K562 (cell line): ENCODE data around the gene SRCAP. TPM values are rescaled to one million over a fixed set of nuclear protein-coding genes. Genes with fewer than 3 reads are reported as not detected.

ENCODE experiments used
- ARID3B ChIP-seq: fragments of 250-450 bp; sonication (Bioruptor Pico); IDR thresholded peaks from 2 replicates; pipeline ENCODE4 v1.4.0; 2020; ENCODE audit warnings: borderline replicate concordance
- BCOR ChIP-seq: fragments of 450-650 bp; IDR thresholded peaks from 2 replicates; pipeline ENCODE4 v1.6.1; 2016
- DNMT1 ChIP-seq: fragments of 450-650 bp; IDR thresholded peaks from 2 replicates; pipeline ENCODE4 v1.6.1; 2016; ENCODE audit warnings: antibody characterized with exemption, mild to moderate bottlenecking
- ESRRB ChIP-seq: fragments of 250-450 bp; sonication (Bioruptor Pico); IDR thresholded peaks from 2 replicates; pipeline ENCODE4 v1.5.0; 2020; ENCODE audit warnings: mild to moderate bottlenecking, moderate library complexity, borderline replicate concordance
- MGA ChIP-seq: fragments of 450-650 bp; IDR thresholded peaks from 2 replicates; pipeline ENCODE4 v1.6.1; 2016; ENCODE audit warnings: mild to moderate bottlenecking, moderate library complexity
- PCBP1 ChIP-seq: fragments of 200-400 bp; formaldehyde crosslinking; IDR thresholded peaks from 2 replicates; pipeline ENCODE4 v1.6.1; 2018; ENCODE audit warnings: mild to moderate bottlenecking, low read depth, low read length; ENCODE audit not compliant: poor library complexity, severe bottlenecking
- POLR3G ChIP-seq: IDR thresholded peaks from 2 replicates; pipeline ENCODE4 v1.6.1; 2011; ENCODE audit not compliant: insufficient read length, insufficient replicate concordance; ENCODE audit errors: extremely low read depth
- ZBED1 ChIP-seq: IDR thresholded peaks from 2 replicates; pipeline ENCODE4 v1.6.1; 2014
- ZNF23 ChIP-seq: fragments of 250-450 bp; sonication (Bioruptor Pico); IDR thresholded peaks from 2 replicates; pipeline ENCODE4 v1.4.0; 2020; ENCODE audit warnings: mild to moderate bottlenecking
- ZNF277 ChIP-seq: fragments of 250-450 bp; sonication (Bioruptor Pico); IDR thresholded peaks from 2 replicates; pipeline ENCODE4 v1.8.0; 2022; ENCODE audit warnings: inconsistent platforms, mild to moderate bottlenecking, moderate library complexity, borderline replicate concordance
- ZNF740 ChIP-seq, 3 experiments: fragments of 200-800 bp in 1 of 3; sonication (Bioruptor generic) in 1 of 3; sonication (generic) in 1 of 3; formaldehyde crosslinking in 1 of 3; IDR thresholded peaks; 2 replicates each; pipeline versions ENCODE4 v1.6.1 to v1.8.0; 2016 to 2022; ENCODE audit warnings: mild to moderate bottlenecking in 2 of 3, missing compliant biosample characterization in 2 of 3, missing genetic modification characterization in 2 of 3, missing genetic modification reagents in 1 of 3
- polyA plus RNA-seq, 8 experiments: library from polyadenylated mRNA; depleted of rRNA in 4 of 8; stranded (reverse) in 5 of 8; unstranded in 3 of 8; fragments of >200 nt; fragmentation: Nextera tagmentation in 2 of 8; fragmentation: Illumina TruSeq in 1 of 8; extraction: Ambion mirVana in 2 of 8; extraction: Trizol in 1 of 8; gene quantifications; 2 replicates each; pipeline versions ENCODE4 v1.2.1 to v1.2.3, GENCODE V29; 2011 to 2014; ENCODE audit warnings: inconsistent platforms in 1 of 8, missing spikeins in 1 of 8
- total RNA-seq, 7 experiments: library from RNA; depleted of rRNA in 6 of 7; stranded (reverse); fragments of >200 nt in 6 of 7; fragmentation: Illumina TruSeq in 2 of 7; extraction: Trizol in 2 of 7; gene quantifications; 2 replicates each; pipeline versions ENCODE4 v1.2.1 to v1.2.3, GENCODE V29; 2011 to 2021; ENCODE audit warnings: low replicate concordance in 1 of 7

The SRCAP gene
- total and polyA plus RNA-seq, 9 of the 15 experiments (the other 6 are each of a cell fraction or from before 2014, with no cell fraction given), result 0.21 to 62.6 (median 5.8) TPM

GRCh38 chr16:30658731-30659506, 40.1 kb upstream of the SRCAP start (continued):
- no peak for TF ChIP-seq ARID3B
- peak; percentile 18 for TF ChIP-seq PCBP1
- no peak for TF ChIP-seq ZNF740 (CRISPR knock-in tag; IDR thresholded peaks at IDR 0.05)
- TF ChIP-seq ZNF740 (tag; IDR thresholded peaks at IDR 0.05), result peak in 1 of 2 experiments; percentile 55; a peak in 1 of 4 replicates
- TF ChIP-seq ZBED1, result no peak
- TF ChIP-seq MGA, result no peak
- no peak for TF ChIP-seq ZNF23
- no peak for TF ChIP-seq DNMT1
- no peak for TF ChIP-seq POLR3G
- TF ChIP-seq ZNF277 (CRISPR knock-in tag), result no peak
- no peak for TF ChIP-seq BCOR
- no peak for TF ChIP-seq ESRRB
